GM23338 (cell line): Measurements from ENCODE around the gene TMEM9. TPM values are rescaled to one million over a fixed set of nuclear protein-coding genes. Genes with fewer than 3 reads are reported as not detected.

Experiments
- ATAC-seq: fragments of 200-7000 bp; cut with Tn5 transposase; 3 replicates; pipeline ENCODE4 v1.9.1; 2020
- DNase-seq: peaks from one replicate; pipeline ENCODE4 v3.0.0-alpha.2; 2015; ENCODE audit warnings: low spot score
- H2AFZ ChIP-seq: fragments of 200-600 bp; sonication (generic); 2 replicates; pipeline ENCODE4 v1.8.0; 2016; ENCODE audit warnings: antibody characterized with exemption, mild to moderate bottlenecking, moderate library complexity
- H3F3A ChIP-seq: fragments of 200-600 bp; sonication (generic); replicated peaks from 2 replicates; pipeline ENCODE4 v1.8.0; 2017; ENCODE audit warnings: antibody characterized with exemption, mixed run types, low read depth
- H3K27ac ChIP-seq: fragments of 200-600 bp; sonication (generic); 2 replicates; pipeline ENCODE4 v1.6.1; 2016; ENCODE audit warnings: low read depth
- H3K27me3 ChIP-seq: fragments of 200-600 bp; sonication (generic); 2 replicates; pipeline ENCODE4 v1.8.0; 2016; ENCODE audit warnings: mild to moderate bottlenecking, mixed run types, moderate library complexity; ENCODE audit not compliant: insufficient read depth
- H3K36me3 ChIP-seq: fragments of 200-600 bp; sonication (generic); 2 replicates; pipeline ENCODE4 v1.8.0; 2016; ENCODE audit warnings: mild to moderate bottlenecking; ENCODE audit not compliant: insufficient read depth
- H3K4me1 ChIP-seq: fragments of 200-600 bp; sonication (generic); 2 replicates; pipeline ENCODE4 v1.8.0; 2016; ENCODE audit warnings: mild to moderate bottlenecking, moderate library complexity; ENCODE audit not compliant: insufficient read depth
- H3K4me2 ChIP-seq: fragments of 200-600 bp; sonication (generic); 2 replicates; pipeline ENCODE4 v1.7.1; 2017; ENCODE audit warnings: mixed run types
- H3K4me3 ChIP-seq: fragments of 200-600 bp; sonication (generic); 2 replicates; pipeline ENCODE4 v1.6.1; 2016; ENCODE audit warnings: mixed run types
- H3K79me2 ChIP-seq: fragments of 200-600 bp; sonication (generic); replicated peaks from 2 replicates; pipeline ENCODE4 v1.8.0; 2017; ENCODE audit warnings: mild to moderate bottlenecking; ENCODE audit not compliant: insufficient read depth
- H3K9me2 ChIP-seq: fragments of 200-600 bp; sonication (generic); 2 replicates; pipeline ENCODE4 v1.8.0; 2017; ENCODE audit not compliant: insufficient read depth
- H4K20me1 ChIP-seq: fragments of 200-600 bp; sonication (generic); replicated peaks from 2 replicates; pipeline ENCODE4 v1.8.0; 2017; ENCODE audit warnings: mild to moderate bottlenecking; ENCODE audit not compliant: insufficient read depth
- H3K27ac Mint-ChIP-seq: 2 replicates; pipeline ENCODE4 v1.8.0; 2020; ENCODE audit warnings: inconsistent platforms, mild to moderate bottlenecking, moderate library complexity, mixed read lengths
- H3K27me3 Mint-ChIP-seq: 3 replicates; pipeline ENCODE4 v1.8.0; 2022; ENCODE audit warnings: low read depth, mild to moderate bottlenecking, moderate library complexity, mixed read lengths, inconsistent platforms; ENCODE audit not compliant: insufficient read depth, poor library complexity
- H3K36me3 Mint-ChIP-seq: 3 replicates; pipeline ENCODE4 v1.8.0; 2021; ENCODE audit warnings: low read depth, mild to moderate bottlenecking, inconsistent platforms, moderate library complexity, mixed read lengths
- H3K4me1 Mint-ChIP-seq: 3 replicates; pipeline ENCODE4 v1.8.0; 2020; ENCODE audit warnings: mild to moderate bottlenecking, inconsistent platforms, mixed read lengths
- H3K4me3 Mint-ChIP-seq: 3 replicates; pipeline ENCODE4 v1.8.0; 2021; ENCODE audit warnings: moderate library complexity, mild to moderate bottlenecking, inconsistent platforms, mixed read lengths
- H3K9me3 Mint-ChIP-seq: 3 replicates; pipeline ENCODE4 v1.8.0; 2020; ENCODE audit warnings: moderate library complexity, mild to moderate bottlenecking, inconsistent platforms, mixed read lengths
- CREB1 ChIP-seq: fragments of 250-450 bp; sonication (Bioruptor Pico); IDR thresholded peaks from 2 replicates; pipeline ENCODE4 v1.5.0; 2020; ENCODE audit warnings: low read depth, mild to moderate bottlenecking, moderate library complexity
- EZH2 ChIP-seq: fragments of 200-600 bp; sonication (generic); IDR thresholded peaks from one replicate; pipeline ENCODE4 v1.8.0; 2017; ENCODE audit warnings: antibody characterized with exemption, mild to moderate bottlenecking, low read depth; ENCODE audit not compliant: unreplicated experiment
- EZH2phosphoT487 ChIP-seq: fragments of 200-600 bp; sonication (generic); IDR thresholded peaks from one replicate; pipeline ENCODE4 v1.8.1; 2018; ENCODE audit warnings: antibody characterized with exemption; ENCODE audit not compliant: unreplicated experiment
- JUNB ChIP-seq: IDR thresholded peaks from one replicate; pipeline ENCODE4 v1.6.1; 2016; ENCODE audit warnings: antibody characterized with exemption; ENCODE audit not compliant: unreplicated experiment
- NANOG ChIP-seq: IDR thresholded peaks from 2 replicates; pipeline ENCODE4 v1.6.1; 2016; ENCODE audit warnings: antibody characterized with exemption, borderline replicate concordance
- POLR2AphosphoS5 ChIP-seq: IDR thresholded peaks from 2 replicates; pipeline ENCODE4 v1.6.1; 2016; ENCODE audit warnings: antibody characterized with exemption, low read depth
- STAT1 ChIP-seq: IDR thresholded peaks from one replicate; pipeline ENCODE4 v1.6.1; 2016; ENCODE audit warnings: antibody characterized with exemption; ENCODE audit not compliant: unreplicated experiment
- ZNF114 ChIP-seq: fragments of 250-450 bp; sonication (Bioruptor Pico); IDR thresholded peaks from 2 replicates; pipeline ENCODE4 v1.5.0; 2020; ENCODE audit warnings: mild to moderate bottlenecking, moderate library complexity
- ZNF331 ChIP-seq: fragments of 250-450 bp; sonication (Bioruptor Pico); IDR thresholded peaks from 2 replicates; pipeline ENCODE4 v1.5.0; 2020; ENCODE audit warnings: low read depth, mild to moderate bottlenecking, moderate library complexity
- polyA plus RNA-seq: library from polyadenylated mRNA; unstranded; fragments of >200 nt; fragmentation: Nextera tagmentation; extraction: Ambion mirVana; gene quantifications from 2 replicates; pipeline ENCODE4 v1.2.1, GENCODE V29; 2016
- total RNA-seq: library from RNA; depleted of rRNA; stranded (reverse); fragments of >200 nt; shearing (Covaris generic); gene quantifications from 2 replicates; pipeline ENCODE4 v1.2.3, GENCODE V29; 2014
- TF ChIP-seq, protein P1 (sequence below): IDR thresholded peaks from one replicate; pipeline ENCODE4 v1.6.1; 2018; ENCODE audit warnings: antibody characterized with exemption; ENCODE audit not compliant: unreplicated experiment
- TF ChIP-seq, protein P2 (sequence below): IDR thresholded peaks from 2 replicates; pipeline ENCODE4 v1.6.1; 2016; ENCODE audit warnings: antibody characterized with exemption
- TF ChIP-seq, protein P3 (sequence below): fragments of 250-450 bp; sonication (Bioruptor Pico); IDR thresholded peaks from 2 replicates; pipeline ENCODE4 v1.5.0; 2020; ENCODE audit warnings: mild to moderate bottlenecking, moderate library complexity
- TF ChIP-seq, protein P4 (sequence below), 2 experiments: fragments of 200-600 bp in 1 of 2; sonication (generic) in 1 of 2; conservative IDR thresholded peaks; 2 replicates each; pipeline versions ENCODE4 v1.5.1 to v1.6.1; 2016 to 2017; ENCODE audit warnings: antibody characterized with exemption in 2 of 2, low read depth in 2 of 2, mild to moderate bottlenecking in 2 of 2, moderate library complexity in 1 of 2

TMEM9 gene
- total and polyA plus RNA-seq, 2 experiments from 2014 or later = 78.6 to 147 TPM

DNA sequence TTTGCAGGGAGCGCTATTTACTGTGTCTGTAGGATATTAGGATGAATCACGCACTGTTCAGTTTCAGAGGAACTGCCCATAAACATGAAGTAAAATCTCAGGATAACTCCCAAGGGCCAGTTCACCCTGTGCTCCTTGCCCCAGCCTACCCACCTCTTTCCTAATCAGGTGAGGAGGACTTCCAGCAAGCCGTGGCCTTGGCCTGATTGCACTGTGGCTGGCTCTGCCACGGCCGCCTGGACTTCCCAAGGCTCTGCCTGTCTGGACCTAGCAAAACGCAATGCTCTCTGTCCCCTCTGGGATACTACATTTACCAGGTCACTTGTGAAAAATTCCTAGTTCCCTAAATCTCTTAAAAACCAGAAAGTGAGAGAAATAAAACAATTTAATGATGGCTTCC lies 19.9 kb downstream of the TMEM9 start:
- H3F3A ChIP-seq = no peaks in the 10 kb centered on the region
- DNase-seq (no peak), ATAC-seq (no peak)
- Mint-ChIP-seq H3K4me1 (no peaks in the 10 kb centered on the region; the same call in 2 of the 3 replicates), H3K36me3 (peaks cover 43% of the 10 kb centered on the region), H3K27ac (no peak overlapping the region; the same call in 1 of the 2 replicates), H3K27me3 (peaks cover 13% of the 10 kb centered on the region), H3K4me3 (no peak overlapping the region), H3K9me3 (no peaks in the 10 kb centered on the region; the same call in 2 of the 3 replicates)
- H3K36me3 ChIP-seq = no peaks in the 10 kb centered on the region; the same call in 1 of the 2 replicates
- no peaks in the 10 kb centered on the region for H3K27me3 ChIP-seq
- no peaks in the 10 kb centered on the region for H4K20me1 ChIP-seq
- no peak overlapping the region for H3K4me3 ChIP-seq
- no peaks in the 10 kb centered on the region for H3K79me2 ChIP-seq
- H3K9me2 ChIP-seq = no peaks in the 10 kb centered on the region
- H3K4me2 ChIP-seq = no peak overlapping the region
- H3K27ac ChIP-seq = no peak overlapping the region
- TF ChIP-seq STAT1 (no peak), EZH2 (no peak), POLR2AphosphoS5 (no peak), ZNF114 (CRISPR knock-in tag) (no peak), ZNF331 (CRISPR knock-in tag) (no peak), CREB1 (CRISPR knock-in tag) (no peak), JUNB (no peak), NANOG (no peak), EZH2phosphoT487 (no peak)
- TF ChIP-seq, protein P1, sequence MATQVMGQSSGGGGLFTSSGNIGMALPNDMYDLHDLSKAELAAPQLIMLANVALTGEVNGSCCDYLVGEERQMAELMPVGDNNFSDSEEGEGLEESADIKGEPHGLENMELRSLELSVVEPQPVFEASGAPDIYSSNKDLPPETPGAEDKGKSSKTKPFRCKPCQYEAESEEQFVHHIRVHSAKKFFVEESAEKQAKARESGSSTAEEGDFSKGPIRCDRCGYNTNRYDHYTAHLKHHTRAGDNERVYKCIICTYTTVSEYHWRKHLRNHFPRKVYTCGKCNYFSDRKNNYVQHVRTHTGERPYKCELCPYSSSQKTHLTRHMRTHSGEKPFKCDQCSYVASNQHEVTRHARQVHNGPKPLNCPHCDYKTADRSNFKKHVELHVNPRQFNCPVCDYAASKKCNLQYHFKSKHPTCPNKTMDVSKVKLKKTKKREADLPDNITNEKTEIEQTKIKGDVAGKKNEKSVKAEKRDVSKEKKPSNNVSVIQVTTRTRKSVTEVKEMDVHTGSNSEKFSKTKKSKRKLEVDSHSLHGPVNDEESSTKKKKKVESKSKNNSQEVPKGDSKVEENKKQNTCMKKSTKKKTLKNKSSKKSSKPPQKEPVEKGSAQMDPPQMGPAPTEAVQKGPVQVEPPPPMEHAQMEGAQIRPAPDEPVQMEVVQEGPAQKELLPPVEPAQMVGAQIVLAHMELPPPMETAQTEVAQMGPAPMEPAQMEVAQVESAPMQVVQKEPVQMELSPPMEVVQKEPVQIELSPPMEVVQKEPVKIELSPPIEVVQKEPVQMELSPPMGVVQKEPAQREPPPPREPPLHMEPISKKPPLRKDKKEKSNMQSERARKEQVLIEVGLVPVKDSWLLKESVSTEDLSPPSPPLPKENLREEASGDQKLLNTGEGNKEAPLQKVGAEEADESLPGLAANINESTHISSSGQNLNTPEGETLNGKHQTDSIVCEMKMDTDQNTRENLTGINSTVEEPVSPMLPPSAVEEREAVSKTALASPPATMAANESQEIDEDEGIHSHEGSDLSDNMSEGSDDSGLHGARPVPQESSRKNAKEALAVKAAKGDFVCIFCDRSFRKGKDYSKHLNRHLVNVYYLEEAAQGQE = no peak
- TF ChIP-seq, protein P2, sequence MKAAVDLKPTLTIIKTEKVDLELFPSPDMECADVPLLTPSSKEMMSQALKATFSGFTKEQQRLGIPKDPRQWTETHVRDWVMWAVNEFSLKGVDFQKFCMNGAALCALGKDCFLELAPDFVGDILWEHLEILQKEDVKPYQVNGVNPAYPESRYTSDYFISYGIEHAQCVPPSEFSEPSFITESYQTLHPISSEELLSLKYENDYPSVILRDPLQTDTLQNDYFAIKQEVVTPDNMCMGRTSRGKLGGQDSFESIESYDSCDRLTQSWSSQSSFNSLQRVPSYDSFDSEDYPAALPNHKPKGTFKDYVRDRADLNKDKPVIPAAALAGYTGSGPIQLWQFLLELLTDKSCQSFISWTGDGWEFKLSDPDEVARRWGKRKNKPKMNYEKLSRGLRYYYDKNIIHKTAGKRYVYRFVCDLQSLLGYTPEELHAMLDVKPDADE = no peak
- TF ChIP-seq, protein P3, sequence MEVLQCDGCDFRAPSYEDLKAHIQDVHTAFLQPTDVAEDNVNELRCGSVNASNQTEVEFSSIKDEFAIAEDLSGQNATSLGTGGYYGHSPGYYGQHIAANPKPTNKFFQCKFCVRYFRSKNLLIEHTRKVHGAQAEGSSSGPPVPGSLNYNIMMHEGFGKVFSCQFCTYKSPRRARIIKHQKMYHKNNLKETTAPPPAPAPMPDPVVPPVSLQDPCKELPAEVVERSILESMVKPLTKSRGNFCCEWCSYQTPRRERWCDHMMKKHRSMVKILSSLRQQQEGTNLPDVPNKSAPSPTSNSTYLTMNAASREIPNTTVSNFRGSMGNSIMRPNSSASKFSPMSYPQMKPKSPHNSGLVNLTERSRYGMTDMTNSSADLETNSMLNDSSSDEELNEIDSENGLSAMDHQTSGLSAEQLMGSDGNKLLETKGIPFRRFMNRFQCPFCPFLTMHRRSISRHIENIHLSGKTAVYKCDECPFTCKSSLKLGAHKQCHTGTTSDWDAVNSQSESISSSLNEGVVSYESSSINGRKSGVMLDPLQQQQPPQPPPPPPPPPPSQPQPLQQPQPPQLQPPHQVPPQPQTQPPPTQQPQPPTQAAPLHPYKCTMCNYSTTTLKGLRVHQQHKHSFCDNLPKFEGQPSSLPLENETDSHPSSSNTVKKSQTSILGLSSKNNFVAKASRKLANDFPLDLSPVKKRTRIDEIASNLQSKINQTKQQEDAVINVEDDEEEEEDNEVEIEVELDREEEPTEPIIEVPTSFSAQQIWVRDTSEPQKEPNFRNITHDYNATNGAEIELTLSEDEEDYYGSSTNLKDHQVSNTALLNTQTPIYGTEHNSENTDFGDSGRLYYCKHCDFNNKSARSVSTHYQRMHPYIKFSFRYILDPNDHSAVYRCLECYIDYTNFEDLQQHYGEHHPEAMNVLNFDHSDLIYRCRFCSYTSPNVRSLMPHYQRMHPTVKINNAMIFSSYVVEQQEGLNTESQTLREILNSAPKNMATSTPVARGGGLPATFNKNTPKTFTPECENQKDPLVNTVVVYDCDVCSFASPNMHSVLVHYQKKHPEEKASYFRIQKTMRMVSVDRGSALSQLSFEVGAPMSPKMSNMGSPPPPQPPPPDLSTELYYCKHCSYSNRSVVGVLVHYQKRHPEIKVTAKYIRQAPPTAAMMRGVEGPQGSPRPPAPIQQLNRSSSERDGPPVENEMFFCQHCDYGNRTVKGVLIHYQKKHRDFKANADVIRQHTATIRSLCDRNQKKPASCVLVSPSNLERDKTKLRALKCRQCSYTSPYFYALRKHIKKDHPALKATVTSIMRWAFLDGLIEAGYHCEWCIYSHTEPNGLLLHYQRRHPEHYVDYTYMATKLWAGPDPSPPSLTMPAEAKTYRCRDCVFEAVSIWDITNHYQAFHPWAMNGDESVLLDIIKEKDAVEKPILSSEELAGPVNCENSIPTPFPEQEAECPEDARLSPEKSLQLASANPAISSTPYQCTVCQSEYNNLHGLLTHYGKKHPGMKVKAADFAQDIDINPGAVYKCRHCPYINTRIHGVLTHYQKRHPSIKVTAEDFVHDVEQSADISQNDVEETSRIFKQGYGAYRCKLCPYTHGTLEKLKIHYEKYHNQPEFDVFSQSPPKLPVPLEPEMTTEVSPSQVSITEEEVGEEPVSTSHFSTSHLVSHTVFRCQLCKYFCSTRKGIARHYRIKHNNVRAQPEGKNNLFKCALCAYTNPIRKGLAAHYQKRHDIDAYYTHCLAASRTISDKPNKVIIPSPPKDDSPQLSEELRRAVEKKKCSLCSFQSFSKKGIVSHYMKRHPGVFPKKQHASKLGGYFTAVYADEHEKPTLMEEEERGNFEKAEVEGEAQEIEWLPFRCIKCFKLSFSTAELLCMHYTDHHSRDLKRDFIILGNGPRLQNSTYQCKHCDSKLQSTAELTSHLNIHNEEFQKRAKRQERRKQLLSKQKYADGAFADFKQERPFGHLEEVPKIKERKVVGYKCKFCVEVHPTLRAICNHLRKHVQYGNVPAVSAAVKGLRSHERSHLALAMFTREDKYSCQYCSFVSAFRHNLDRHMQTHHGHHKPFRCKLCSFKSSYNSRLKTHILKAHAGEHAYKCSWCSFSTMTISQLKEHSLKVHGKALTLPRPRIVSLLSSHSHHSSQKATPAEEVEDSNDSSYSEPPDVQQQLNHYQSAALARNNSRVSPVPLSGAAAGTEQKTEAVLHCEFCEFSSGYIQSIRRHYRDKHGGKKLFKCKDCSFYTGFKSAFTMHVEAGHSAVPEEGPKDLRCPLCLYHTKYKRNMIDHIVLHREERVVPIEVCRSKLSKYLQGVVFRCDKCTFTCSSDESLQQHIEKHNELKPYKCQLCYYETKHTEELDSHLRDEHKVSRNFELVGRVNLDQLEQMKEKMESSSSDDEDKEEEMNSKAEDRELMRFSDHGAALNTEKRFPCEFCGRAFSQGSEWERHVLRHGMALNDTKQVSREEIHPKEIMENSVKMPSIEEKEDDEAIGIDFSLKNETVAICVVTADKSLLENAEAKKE (CRISPR knock-in tag) = no peak
- TF ChIP-seq, protein P4, sequence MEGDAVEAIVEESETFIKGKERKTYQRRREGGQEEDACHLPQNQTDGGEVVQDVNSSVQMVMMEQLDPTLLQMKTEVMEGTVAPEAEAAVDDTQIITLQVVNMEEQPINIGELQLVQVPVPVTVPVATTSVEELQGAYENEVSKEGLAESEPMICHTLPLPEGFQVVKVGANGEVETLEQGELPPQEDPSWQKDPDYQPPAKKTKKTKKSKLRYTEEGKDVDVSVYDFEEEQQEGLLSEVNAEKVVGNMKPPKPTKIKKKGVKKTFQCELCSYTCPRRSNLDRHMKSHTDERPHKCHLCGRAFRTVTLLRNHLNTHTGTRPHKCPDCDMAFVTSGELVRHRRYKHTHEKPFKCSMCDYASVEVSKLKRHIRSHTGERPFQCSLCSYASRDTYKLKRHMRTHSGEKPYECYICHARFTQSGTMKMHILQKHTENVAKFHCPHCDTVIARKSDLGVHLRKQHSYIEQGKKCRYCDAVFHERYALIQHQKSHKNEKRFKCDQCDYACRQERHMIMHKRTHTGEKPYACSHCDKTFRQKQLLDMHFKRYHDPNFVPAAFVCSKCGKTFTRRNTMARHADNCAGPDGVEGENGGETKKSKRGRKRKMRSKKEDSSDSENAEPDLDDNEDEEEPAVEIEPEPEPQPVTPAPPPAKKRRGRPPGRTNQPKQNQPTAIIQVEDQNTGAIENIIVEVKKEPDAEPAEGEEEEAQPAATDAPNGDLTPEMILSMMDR (conservative IDR thresholded peaks at IDR 0.05; ENCODE audit: low read depth in 2 of 2) = no peak
- H3K4me1 ChIP-seq = no peaks in the 10 kb centered on the region
- H2AFZ ChIP-seq = no peak overlapping the region
